AG09309 (cell line): Measurements from ENCODE around the gene PLEKHO2.

Experiments
- DNase-seq: peaks from one replicate; pipeline ENCODE4 v3.0.0-alpha.2; 2010; ENCODE audit warnings: low read depth
- H3K4me3 ChIP-seq: 2 replicates; pipeline ENCODE4 v1.5.1; 2011; ENCODE audit warnings: mild to moderate bottlenecking, low read depth, low read length, moderate library complexity; ENCODE audit not compliant: control insufficient read depth
- TF ChIP-seq, protein P1 (sequence below): IDR thresholded peaks from 2 replicates; pipeline ENCODE4 v1.5.1; 2011; ENCODE audit warnings: mild to moderate bottlenecking, low read depth, low read length, inconsistent platforms; ENCODE audit not compliant: insufficient read depth, control insufficient read depth; ENCODE audit errors: missing control alignments

PLEKHO2 gene

DNA sequence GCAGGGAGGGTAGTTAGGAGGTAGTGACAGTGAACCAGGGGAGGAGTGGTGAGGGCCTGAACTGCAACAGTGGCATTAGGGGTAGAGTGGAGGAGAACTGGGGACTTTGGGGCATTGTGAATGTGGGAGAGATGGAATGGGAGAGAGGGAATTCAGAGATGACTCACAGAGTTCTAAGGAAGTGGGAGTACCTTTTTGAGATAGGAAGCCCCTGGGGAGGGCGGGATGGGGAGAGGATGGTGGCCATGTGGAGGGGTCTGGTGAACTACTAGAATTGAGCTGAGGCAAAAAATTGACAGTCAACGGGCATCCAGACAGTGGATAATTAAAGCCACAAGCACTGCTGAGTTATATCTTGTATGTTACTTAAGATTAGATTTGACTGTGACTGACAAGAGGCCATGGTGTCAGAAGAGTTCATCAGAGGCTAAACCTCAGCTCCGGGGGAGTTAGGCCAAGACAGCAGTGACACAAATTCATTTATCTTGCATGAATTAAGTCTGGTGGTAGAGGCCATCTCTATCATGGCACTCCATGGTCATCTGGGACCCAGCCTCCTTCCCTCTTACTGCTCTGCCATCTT lies 34.0 kb downstream of the PLEKHO2 start:
- H3K4me3 ChIP-seq: no peak overlapping the region
- TF ChIP-seq, protein P1, sequence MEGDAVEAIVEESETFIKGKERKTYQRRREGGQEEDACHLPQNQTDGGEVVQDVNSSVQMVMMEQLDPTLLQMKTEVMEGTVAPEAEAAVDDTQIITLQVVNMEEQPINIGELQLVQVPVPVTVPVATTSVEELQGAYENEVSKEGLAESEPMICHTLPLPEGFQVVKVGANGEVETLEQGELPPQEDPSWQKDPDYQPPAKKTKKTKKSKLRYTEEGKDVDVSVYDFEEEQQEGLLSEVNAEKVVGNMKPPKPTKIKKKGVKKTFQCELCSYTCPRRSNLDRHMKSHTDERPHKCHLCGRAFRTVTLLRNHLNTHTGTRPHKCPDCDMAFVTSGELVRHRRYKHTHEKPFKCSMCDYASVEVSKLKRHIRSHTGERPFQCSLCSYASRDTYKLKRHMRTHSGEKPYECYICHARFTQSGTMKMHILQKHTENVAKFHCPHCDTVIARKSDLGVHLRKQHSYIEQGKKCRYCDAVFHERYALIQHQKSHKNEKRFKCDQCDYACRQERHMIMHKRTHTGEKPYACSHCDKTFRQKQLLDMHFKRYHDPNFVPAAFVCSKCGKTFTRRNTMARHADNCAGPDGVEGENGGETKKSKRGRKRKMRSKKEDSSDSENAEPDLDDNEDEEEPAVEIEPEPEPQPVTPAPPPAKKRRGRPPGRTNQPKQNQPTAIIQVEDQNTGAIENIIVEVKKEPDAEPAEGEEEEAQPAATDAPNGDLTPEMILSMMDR: no peak
- no peak for DNase-seq

DNA sequence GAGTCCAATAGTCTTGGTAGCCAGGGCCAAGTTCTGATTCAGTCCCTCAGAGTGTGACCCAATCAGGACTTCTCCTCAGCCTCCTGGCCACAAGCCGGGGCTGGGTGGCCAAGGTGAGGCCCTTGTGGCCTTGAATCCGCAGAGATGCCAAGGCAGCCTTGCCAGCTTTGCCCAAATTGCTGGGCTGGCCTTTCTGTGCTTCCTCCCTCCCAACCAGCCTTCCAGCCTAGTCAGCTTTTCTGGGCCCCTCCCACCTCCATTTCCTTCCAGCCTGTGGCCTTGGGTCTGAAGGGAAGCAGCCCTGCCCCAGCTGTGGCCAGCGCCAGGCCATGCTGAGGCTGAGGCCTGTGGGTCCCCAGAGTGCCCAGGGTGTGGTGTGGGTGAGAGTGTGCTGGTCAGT lies 35.7 kb downstream of the PLEKHO2 start:
- TF ChIP-seq, protein P1: no peak
- DNase-seq: no peak
- H3K4me3 ChIP-seq: no peak overlapping the region

DNA sequence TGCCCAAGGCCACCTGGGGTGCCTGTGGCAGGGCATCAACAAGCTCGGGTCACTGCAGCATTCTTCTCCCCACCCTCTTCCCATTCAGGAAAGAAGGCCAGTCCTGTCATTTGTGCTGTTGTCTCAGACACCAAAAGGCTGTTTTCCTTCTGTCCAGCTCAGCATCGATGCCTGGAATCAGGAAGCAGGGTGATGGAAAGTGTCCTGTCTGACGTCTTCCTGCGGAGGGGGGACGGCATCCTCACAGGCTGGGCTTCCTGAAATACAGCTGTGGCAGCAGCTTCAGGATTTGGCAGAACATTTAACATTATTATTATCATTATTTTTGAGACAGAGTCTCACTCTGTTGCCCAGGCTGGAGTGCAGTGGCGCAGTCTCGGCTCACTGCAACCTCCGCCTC lies 37.0 kb downstream of the PLEKHO2 start:
- no peak for DNase-seq
- no peak overlapping the region for H3K4me3 ChIP-seq
- TF ChIP-seq, protein P1: no peak

DNA sequence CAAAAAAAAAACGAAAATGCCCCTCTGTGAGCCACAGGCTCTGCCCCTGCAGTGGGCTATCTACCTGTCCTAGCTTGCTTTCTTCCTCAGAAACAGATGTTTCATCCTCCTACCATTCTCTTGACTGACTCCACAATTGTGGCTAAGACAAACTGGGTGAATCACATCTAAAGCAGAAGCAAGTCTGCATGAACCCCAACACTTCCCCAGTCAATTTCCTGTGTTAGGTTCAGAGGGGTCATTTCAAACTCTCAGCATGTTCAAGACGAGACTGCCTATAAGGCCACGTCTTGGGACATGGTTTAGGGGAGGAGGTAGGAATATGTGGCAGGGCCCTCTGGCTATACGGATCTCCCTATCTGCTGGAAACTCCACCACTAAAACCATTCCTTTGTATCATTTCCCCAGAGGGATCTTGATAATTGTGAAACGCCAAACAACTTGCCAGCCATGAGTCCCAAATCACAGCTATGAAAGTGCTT lies 41.4 kb downstream of the PLEKHO2 start:
- no peak overlapping the region for H3K4me3 ChIP-seq
- TF ChIP-seq, protein P1: no peak
- no peak for DNase-seq

DNA sequence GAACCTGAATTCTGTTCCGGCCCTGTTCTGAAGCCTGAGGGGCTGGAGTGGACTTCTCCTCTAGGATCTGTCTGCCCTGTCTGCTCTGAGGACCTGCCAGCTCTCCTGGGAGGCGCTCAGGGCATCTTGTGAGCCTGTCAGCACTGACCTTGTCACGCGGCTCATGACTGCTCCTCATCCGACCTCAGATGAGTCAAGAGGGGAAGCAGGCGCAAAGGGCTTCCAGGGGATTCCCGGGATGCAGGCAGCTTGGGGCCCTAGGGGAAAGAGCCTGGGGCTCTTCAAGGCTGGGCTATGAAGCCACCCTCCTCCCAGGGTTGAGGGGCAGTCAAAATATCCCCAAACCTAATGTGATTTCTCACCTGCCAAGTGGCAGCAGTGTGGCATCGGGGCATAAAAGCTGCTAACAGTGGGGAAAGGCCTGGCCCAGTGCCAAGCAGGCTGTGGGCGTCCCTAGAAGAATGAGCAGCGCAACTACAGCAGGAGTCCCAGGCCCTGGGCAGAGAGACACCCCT lies 42.3 kb downstream of the PLEKHO2 start:
- no peak overlapping the region for H3K4me3 ChIP-seq
- no peak for DNase-seq
- TF ChIP-seq, protein P1: no peak

DNA sequence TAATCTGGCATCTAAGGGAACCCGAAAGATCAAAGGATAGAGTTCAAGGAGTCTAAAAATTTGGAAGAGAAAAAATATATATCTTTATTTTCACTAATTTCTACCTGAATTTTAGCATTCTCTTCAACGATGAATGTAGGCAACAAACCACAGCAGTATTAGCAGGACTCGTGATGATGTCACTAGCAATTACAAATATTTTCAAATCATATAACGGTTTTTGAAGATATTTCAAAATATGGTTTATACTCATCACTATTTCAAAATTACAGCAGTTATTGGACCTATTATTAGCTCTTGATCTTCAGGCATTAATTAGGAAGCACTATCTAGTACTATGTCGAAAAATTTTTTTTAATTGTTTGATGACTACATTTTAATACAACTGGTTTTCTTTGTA lies 43.0 kb downstream of the PLEKHO2 start:
- no peak overlapping the region for H3K4me3 ChIP-seq
- TF ChIP-seq, protein P1: no peak
- DNase-seq: no peak

DNA sequence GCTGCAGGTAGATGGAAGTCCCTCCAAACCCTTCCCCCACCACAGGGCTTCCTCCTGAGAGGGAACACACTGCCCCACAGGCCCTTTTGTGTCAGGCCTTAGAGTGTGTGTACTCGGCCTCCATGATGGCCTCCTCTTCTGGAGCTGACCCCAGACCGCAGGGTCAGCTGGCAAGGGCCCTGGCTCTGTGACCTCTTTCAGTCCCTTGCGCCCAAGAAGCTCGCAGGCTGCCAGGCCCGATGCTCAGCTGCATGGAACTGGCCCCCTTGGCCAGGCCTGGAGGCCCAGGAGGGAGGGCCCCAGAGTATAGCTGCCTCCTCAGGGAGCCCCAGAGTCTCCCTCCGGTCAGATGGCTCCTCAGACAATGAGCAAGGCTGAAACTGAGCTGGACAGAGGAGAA lies 46.6 kb downstream of the PLEKHO2 start:
- no peak for DNase-seq
- TF ChIP-seq, protein P1: no peak
- no peak overlapping the region for H3K4me3 ChIP-seq
